Activated CD8-positive, alpha-beta memory T cell treated with anti-CD3 and anti-CD28 coated beads, Interleukin-2, amount 10 ng/mL, durations not matched to agents 7 days and 5 days (primary cell): ENCODE data around the gene KDM1B. TPM values are rescaled to one million over a fixed set of nuclear protein-coding genes. Genes with fewer than 3 reads are reported as not detected.

ENCODE experiments used
- ATAC-seq: fragments of 150-1000 bp; cut with Tn5 transposase; one replicate; pipeline ENCODE4 v1.10.0; 2021; ENCODE audit warnings: moderate library complexity
- CTCF ChIA-PET: fragments of 350-600 bp; sonication (Branson Sonifier 250); formaldehyde crosslinking; loops from one replicate; lab custom pipeline; 2021; ENCODE audit warnings: antibody characterized with exemption; lab: Charles Lee
- DNase-seq: peaks from one replicate; pipeline ENCODE4 v3.0.0-alpha.2; 2020
- H3K27ac Mint-ChIP-seq: one replicate; pipeline ENCODE4 v1.8.0; 2021; ENCODE audit warnings: mild to moderate bottlenecking, mixed read lengths
- H3K27me3 Mint-ChIP-seq: one replicate; pipeline ENCODE4 v1.8.0; 2021; ENCODE audit warnings: mixed read lengths
- H3K36me3 Mint-ChIP-seq: one replicate; pipeline ENCODE4 v1.8.0; 2021; ENCODE audit warnings: mild to moderate bottlenecking, mixed read lengths
- H3K4me1 Mint-ChIP-seq: one replicate; pipeline ENCODE4 v1.8.0; 2021; ENCODE audit warnings: mixed read lengths
- H3K4me3 Mint-ChIP-seq: one replicate; pipeline ENCODE4 v1.8.0; 2021; ENCODE audit warnings: mild to moderate bottlenecking, moderate library complexity, mixed read lengths
- H3K9me3 Mint-ChIP-seq: one replicate; pipeline ENCODE4 v1.8.0; 2022; ENCODE audit warnings: low read depth, mixed read lengths
- total RNA-seq, 2 experiments: library from RNA; stranded (reverse); gene quantifications; one replicate each; pipeline ENCODE4 v1.2.3, GENCODE V29; 2021

Gene KDM1B
- total RNA-seq, 2 experiments from 2014 or later: 8.6 to 10.4 TPM

- CTCF ChIA-PET: no interaction called here
- Mint-ChIP-seq H3K9me3 (peaks cover 6% of the 10 kb centered on the region), H3K36me3 (peaks cover 86% of the 10 kb centered on the region), H3K27me3 (no peaks in the 10 kb centered on the region), H3K4me3 (no peak overlapping the region), H3K4me1 (peaks cover 48% of the 10 kb centered on the region), H3K27ac (no peak overlapping the region)
- ATAC-seq (no peak), DNase-seq (no peak)
These were observed 93.5 kb downstream of the KDM1B start for GRCh38 chr6:18248698-18249097.

GRCh38 chr6:18249271-18249670 is 94.0 kb downstream of the KDM1B start:
- ATAC-seq (no peak), DNase-seq (no peak)
- no peak overlapping the region for H3K4me3 Mint-ChIP-seq
- H3K36me3 Mint-ChIP-seq: peaks cover 84% of the 10 kb centered on the region
- H3K9me3 Mint-ChIP-seq: peaks cover 6% of the 10 kb centered on the region
- H3K4me1 Mint-ChIP-seq: peaks cover 44% of the 10 kb centered on the region
- no peaks in the 10 kb centered on the region for H3K27me3 Mint-ChIP-seq
- CTCF ChIA-PET: no interaction called here
- no peak overlapping the region for H3K27ac Mint-ChIP-seq

- CTCF ChIA-PET: interaction anchor here (0.5 to 0.8 kb wide), 2 partner anchors 12 to 70 kb away, joined by 3 read pairs; no protein-coding TSS in a partner anchor
- peaks cover 73% of the 10 kb centered on the region for H3K36me3 Mint-ChIP-seq
- DNase-seq (no peak), ATAC-seq (no peak)
- no peaks in the 10 kb centered on the region for H3K27me3 Mint-ChIP-seq
- H3K4me3 Mint-ChIP-seq: no peak overlapping the region
- H3K4me1 Mint-ChIP-seq: peaks cover 27% of the 10 kb centered on the region
- no peak overlapping the region for H3K27ac Mint-ChIP-seq
- no peaks in the 10 kb centered on the region for H3K9me3 Mint-ChIP-seq
These were observed 98.4 kb downstream of the KDM1B start for GRCh38 chr6:18253635-18254034.

GRCh38 chr6:18254793-18255192 is 99.6 kb downstream of the KDM1B start:
- Mint-ChIP-seq H3K36me3 (peaks cover 68% of the 10 kb centered on the region), H3K27ac (no peak overlapping the region), H3K4me1 (peaks cover 32% of the 10 kb centered on the region), H3K4me3 (no peak overlapping the region), H3K9me3 (no peaks in the 10 kb centered on the region), H3K27me3 (no peaks in the 10 kb centered on the region)
- no peak for DNase-seq
- CTCF ChIA-PET: no interaction called here
- ATAC-seq: no peak

GRCh38 chr6:18259675-18260447 is 104.6 kb downstream of the KDM1B start:
- CTCF ChIA-PET: interaction anchor here (0.7 to 1.9 kb wide), 2 partner anchors 13 to 133 kb away, joined by 3 to 5 read pairs; no protein-coding TSS in a partner anchor
- peaks cover 50% of the 10 kb centered on the region for H3K4me1 Mint-ChIP-seq

GRCh38 chr6:18260448-18261106 is 105.4 kb downstream of the KDM1B start:
- Mint-ChIP-seq H3K27me3 (no peaks in the 10 kb centered on the region), H3K9me3 (no peaks in the 10 kb centered on the region), H3K4me1 (peaks cover 54% of the 10 kb centered on the region), H3K4me3 (peak overlapping the region; percentile 48), H3K36me3 (peaks cover 71% of the 10 kb centered on the region), H3K27ac (peak overlapping the region; percentile 48)
- CTCF ChIA-PET: interaction anchor here (1.9 kb wide), 1 partner anchor 14 kb away, joined by 5 read pairs; no protein-coding TSS in a partner anchor
- DNase-seq: peak; percentile 57
- ATAC-seq: no peak

More at GRCh38 chr6:18259675-18260447, 104.6 kb downstream of the KDM1B start:
- H3K9me3 Mint-ChIP-seq: no peaks in the 10 kb centered on the region
- peak overlapping the region; percentile 48 for H3K27ac Mint-ChIP-seq
- H3K36me3 Mint-ChIP-seq: peaks cover 72% of the 10 kb centered on the region
- H3K4me3 Mint-ChIP-seq: peak overlapping the region; percentile 48
- no peaks in the 10 kb centered on the region for H3K27me3 Mint-ChIP-seq
- ATAC-seq (no peak), DNase-seq (no peak)

GRCh38 chr6:18261877-18262276 is 106.7 kb downstream of the KDM1B start:
- CTCF ChIA-PET: no interaction called here
- ATAC-seq: no peak
- Mint-ChIP-seq H3K4me1 (peaks cover 54% of the 10 kb centered on the region), H3K9me3 (no peaks in the 10 kb centered on the region), H3K27ac (no peak overlapping the region), H3K36me3 (peaks cover 63% of the 10 kb centered on the region), H3K27me3 (no peaks in the 10 kb centered on the region), H3K4me3 (peak overlapping the region; percentile 95)
- no peak for DNase-seq

GRCh38 chr6:18262702-18263417 is 107.6 kb downstream of the KDM1B start:
- peak; percentile 72 for DNase-seq
- CTCF ChIA-PET: no interaction called here
- H3K36me3 Mint-ChIP-seq: peaks cover 54% of the 10 kb centered on the region
- H3K9me3 Mint-ChIP-seq: no peaks in the 10 kb centered on the region
- peak overlapping the region; percentile 95 for H3K27ac Mint-ChIP-seq
- no peaks in the 10 kb centered on the region for H3K27me3 Mint-ChIP-seq
- peaks cover 50% of the 10 kb centered on the region for H3K4me1 Mint-ChIP-seq
- peak overlapping the region; percentile 95 for H3K4me3 Mint-ChIP-seq
- peak; percentile 52 for ATAC-seq

- Mint-ChIP-seq H3K27me3 (no peaks in the 10 kb centered on the region), H3K36me3 (peaks cover 50% of the 10 kb centered on the region), H3K27ac (peak overlapping the region; percentile 95), H3K4me1 (peaks cover 47% of the 10 kb centered on the region), H3K4me3 (peak overlapping the region; percentile 95), H3K9me3 (no peaks in the 10 kb centered on the region)
- DNase-seq (peak; percentile 53), ATAC-seq (no peak)
- CTCF ChIA-PET: no interaction called here
These were observed 108.4 kb downstream of the KDM1B start for GRCh38 chr6:18263418-18264218.

GRCh38 chr6:18264219-18264922 is 109.1 kb downstream of the KDM1B start, which contains the start of gene DEK:
Gene DEK, minus strand, starts transcription at chr6:18264530. Its CDS starts 543 bp downstream, at chr6:18263987.
- Mint-ChIP-seq H3K27ac (peak within 1 kb of the TSS; percentile 95), H3K9me3 (no peaks in the 10 kb centered on the region), H3K4me3 (peak within 1 kb of the TSS; percentile 95), H3K36me3 (peaks cover 48% of the 10 kb centered on the region), H3K4me1 (peaks cover 44% of the 10 kb centered on the region), H3K27me3 (no peaks in the 10 kb centered on the region)
- ATAC-seq: peak; percentile 76
- DNase-seq: peak; percentile 88
- CTCF ChIA-PET: no interaction called here

GRCh38 chr6:18264923-18265377 is 109.7 kb downstream of the KDM1B start:
- ATAC-seq (no peak), DNase-seq (no peak)
- no peaks in the 10 kb centered on the region for H3K9me3 Mint-ChIP-seq
- CTCF ChIA-PET: interaction anchor here (0.7 to 1.0 kb wide), 3 partner anchors 10 to 52 kb away, joined by 3 read pairs; no protein-coding TSS in a partner anchor
- H3K4me1 Mint-ChIP-seq: peaks cover 38% of the 10 kb centered on the region
- H3K27ac Mint-ChIP-seq: peak overlapping the region; percentile 91
- H3K36me3 Mint-ChIP-seq: peaks cover 42% of the 10 kb centered on the region
- H3K27me3 Mint-ChIP-seq: no peaks in the 10 kb centered on the region
- H3K4me3 Mint-ChIP-seq: peak overlapping the region; percentile 95
